ENCODE results near the gene COL6A6. TPM values are rescaled to one million over a fixed set of nuclear protein-coding genes. Genes with fewer than 3 reads are reported as not detected.

The COL6A6 gene
- total and polyA plus RNA-seq, 7 donors: 0.09 to 0.86 (median 0.26) TPM

DNA sequence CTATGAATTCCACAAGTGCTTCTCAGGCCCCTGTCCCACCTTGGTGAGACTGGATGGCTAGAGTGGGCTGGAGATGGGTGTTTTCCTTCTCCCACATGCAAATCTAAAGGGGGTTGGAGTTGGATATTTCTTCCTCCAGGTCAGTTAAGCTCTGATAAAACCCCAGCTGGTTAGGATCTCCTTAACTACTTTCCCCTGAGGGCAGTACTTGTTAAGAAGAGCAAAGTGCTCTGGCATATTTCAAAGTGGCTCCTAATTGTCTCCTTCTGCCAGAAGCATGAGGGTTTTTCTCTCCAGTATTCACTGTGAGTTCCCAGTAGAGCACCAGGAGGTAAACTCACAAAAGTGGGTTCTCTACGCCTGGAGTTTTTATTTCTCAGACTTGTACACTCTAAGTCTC is 31.4 kb downstream of the COL6A6 start:
- no peaks in the 10 kb centered on the region for H3K36me3 ChIP-seq (ENCODE audit: insufficient read depth in 1 of 2, low read depth in 1 of 2)
- no peak overlapping the region for H3K27ac ChIP-seq
- no peak overlapping the region for H3K4me3 ChIP-seq
- no peak for DNase-seq
- ATAC-seq: no peak
- peaks cover 6% of the 10 kb centered on the region for H3K9me3 ChIP-seq
- TF ChIP-seq, protein P1, sequence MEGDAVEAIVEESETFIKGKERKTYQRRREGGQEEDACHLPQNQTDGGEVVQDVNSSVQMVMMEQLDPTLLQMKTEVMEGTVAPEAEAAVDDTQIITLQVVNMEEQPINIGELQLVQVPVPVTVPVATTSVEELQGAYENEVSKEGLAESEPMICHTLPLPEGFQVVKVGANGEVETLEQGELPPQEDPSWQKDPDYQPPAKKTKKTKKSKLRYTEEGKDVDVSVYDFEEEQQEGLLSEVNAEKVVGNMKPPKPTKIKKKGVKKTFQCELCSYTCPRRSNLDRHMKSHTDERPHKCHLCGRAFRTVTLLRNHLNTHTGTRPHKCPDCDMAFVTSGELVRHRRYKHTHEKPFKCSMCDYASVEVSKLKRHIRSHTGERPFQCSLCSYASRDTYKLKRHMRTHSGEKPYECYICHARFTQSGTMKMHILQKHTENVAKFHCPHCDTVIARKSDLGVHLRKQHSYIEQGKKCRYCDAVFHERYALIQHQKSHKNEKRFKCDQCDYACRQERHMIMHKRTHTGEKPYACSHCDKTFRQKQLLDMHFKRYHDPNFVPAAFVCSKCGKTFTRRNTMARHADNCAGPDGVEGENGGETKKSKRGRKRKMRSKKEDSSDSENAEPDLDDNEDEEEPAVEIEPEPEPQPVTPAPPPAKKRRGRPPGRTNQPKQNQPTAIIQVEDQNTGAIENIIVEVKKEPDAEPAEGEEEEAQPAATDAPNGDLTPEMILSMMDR (IDR thresholded peaks at IDR 0.05): no peak
- H3K27me3 ChIP-seq (ENCODE audit: insufficient read depth in 3 of 3, low read length in 2 of 3): no peaks in the 10 kb centered on the region
- WGBS, 3 donors: 91 to 100% (median 98%) methylated on average over 1 of the region's 1 CpG
- no peaks in the 10 kb centered on the region for H3K4me1 ChIP-seq
- intact Hi-C loops (cut with DNase I): no loop called here

DNA sequence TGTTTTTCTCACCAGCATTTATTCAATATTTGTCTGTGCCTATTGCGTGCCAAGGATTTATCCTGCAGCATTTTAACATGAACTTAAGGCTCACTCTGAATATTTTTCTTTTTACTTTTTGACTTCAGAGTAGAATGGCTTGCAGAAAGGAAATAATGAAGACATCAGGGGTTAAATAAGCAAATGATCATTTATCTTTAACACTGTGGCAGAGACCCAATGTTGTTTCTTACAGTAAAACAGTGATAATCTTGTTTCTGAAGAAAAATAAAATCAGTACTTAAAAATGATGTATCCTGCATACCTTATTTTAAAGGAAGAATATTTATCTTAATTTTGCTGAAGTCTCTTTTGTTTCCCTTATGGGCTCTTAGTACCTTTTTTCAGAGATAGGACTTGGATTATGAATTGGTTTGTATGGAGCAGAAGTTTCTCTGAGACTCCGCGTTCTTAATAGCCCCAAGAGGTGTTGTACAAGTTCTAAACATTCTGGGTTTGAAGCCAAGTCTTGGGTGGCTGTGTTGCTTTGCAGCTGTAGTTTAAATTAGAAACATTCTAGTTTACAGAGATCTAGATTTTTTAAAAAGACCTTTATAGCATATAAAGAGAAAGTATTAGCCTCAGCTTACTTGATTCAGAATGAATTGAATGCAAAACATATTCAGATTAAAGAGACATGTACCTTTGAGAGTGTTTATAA is 40.5 kb downstream of the COL6A6 start:
- TF ChIP-seq, protein P1 (IDR thresholded peaks at IDR 0.05): no peak
- Histone ChIP-seq H3K4me3 (no peak overlapping the region), H3K27me3 (ENCODE audit: insufficient read depth in 3 of 3, low read length in 2 of 3) (no peaks in the 10 kb centered on the region), H3K36me3 (ENCODE audit: insufficient read depth in 1 of 2, low read depth in 1 of 2) (no peaks in the 10 kb centered on the region), H3K4me1 (no peaks in the 10 kb centered on the region), H3K27ac (no peak overlapping the region), H3K9me3 (no peaks in the 10 kb centered on the region)
- WGBS, 3 donors: 56 to 66% (median 63%) methylated on average over 3 of the region's 3 CpGs
- DNase-seq (no peak), ATAC-seq (no peak)
- intact Hi-C loops (cut with DNase I): no loop called here

DNA sequence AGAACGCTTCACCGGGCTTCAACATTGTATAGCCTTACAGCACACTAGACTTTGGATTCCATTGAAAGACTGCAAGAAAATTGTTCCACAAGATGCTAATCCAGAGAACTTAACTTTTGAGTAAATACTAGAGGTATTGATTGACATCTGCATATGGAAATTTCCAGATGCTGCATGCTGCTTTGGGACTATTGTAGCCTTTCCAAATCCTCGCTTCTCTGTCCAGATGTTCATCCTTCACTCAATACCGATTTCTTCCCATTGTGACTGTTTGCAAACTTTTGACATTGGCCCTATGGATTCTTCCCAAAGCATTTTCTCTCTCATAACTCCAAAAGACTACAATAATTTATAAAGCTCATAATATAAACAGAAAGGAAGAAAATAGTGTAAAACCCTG is 41.4 kb downstream of the COL6A6 start:
- ATAC-seq: no peak
- intact Hi-C loops (cut with DNase I): no loop called here
- Histone ChIP-seq H3K27ac (no peak overlapping the region), H3K36me3 (ENCODE audit: insufficient read depth in 1 of 2, low read depth in 1 of 2) (no peaks in the 10 kb centered on the region), H3K4me1 (no peaks in the 10 kb centered on the region), H3K4me3 (no peak overlapping the region), H3K27me3 (ENCODE audit: insufficient read depth in 3 of 3, low read length in 2 of 3) (no peaks in the 10 kb centered on the region), H3K9me3 (no peaks in the 10 kb centered on the region)
- no peak for DNase-seq
- 70 to 86% (median 82%) methylated on average over 4 of the region's 4 CpGs for WGBS, 3 donors
- TF ChIP-seq, protein P1 (IDR thresholded peaks at IDR 0.05): no peak

DNA sequence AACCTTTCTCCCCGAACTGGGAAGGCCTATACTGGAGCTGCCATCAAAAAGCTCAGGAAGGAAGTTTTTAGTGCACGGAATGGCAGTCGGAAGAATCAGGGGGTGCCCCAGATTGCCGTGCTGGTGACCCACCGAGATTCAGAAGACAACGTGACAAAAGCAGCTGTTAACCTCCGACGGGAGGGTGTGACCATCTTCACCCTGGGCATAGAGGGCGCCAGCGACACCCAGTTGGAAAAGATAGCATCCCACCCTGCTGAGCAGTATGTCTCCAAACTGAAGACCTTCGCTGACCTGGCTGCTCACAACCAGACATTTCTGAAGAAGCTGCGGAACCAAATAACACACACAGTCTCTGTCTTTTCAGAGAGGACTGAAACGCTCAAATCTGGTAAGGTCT is 48.2 kb downstream of the COL6A6 start:
- no peak for DNase-seq
- ATAC-seq: no peak
- H3K4me1 ChIP-seq: no peaks in the 10 kb centered on the region
- 79 to 85% (median 84%) methylated on average over 13 of the region's 13 CpGs for WGBS, 3 donors
- H3K9me3 ChIP-seq: no peaks in the 10 kb centered on the region
- TF ChIP-seq, protein P1 (IDR thresholded peaks at IDR 0.05): no peak
- no peak overlapping the region for H3K4me3 ChIP-seq
- no peaks in the 10 kb centered on the region for H3K36me3 ChIP-seq (ENCODE audit: insufficient read depth in 1 of 2, low read depth in 1 of 2)
- intact Hi-C loops (cut with DNase I): no loop called here
- no peak overlapping the region for H3K27ac ChIP-seq
- peaks cover 0 to 2% (median 0%) of the 10 kb centered on the region in 3 donors for H3K27me3 ChIP-seq (ENCODE audit: insufficient read depth in 3 of 3, low read length in 2 of 3)

Other genes with a start within 250 kb of the COL6A6 start
- gene COL6A5, start 171.5 kb upstream of the COL6A6 start, total RNA-seq: not detected
- not detected for gene COL6A5, start 171.5 kb upstream of the COL6A6 start, polyA plus RNA-seq
- 10 to 100 TPM; 11.0 to 14.1 (median 13.2) TPM for gene PIK3R4, start 229.7 kb downstream of the COL6A6 start, total RNA-seq
- gene PIK3R4, start 229.7 kb downstream of the COL6A6 start, polyA plus RNA-seq: 10 to 100 TPM; 16.7 to 20.3 (median 19.4) TPM